Gastrocnemius medialis (tissue), 4 donors: ENCODE data around the gene ZNF860.

ENCODE experiments used
- CTCF ChIP-seq, 5 experiments: fragments of 450-650 bp in 3 of 5; fragments of 200-600 bp in 2 of 5; sonication (generic) in 2 of 5; IDR thresholded peaks in 4 of 5; conservative IDR thresholded peaks in 1 of 5; 1 replicate in 4 of 5; 2 replicates in 1 of 5; pipeline ENCODE4 v1.5.1; 2016 to 2019; ENCODE audit warnings: antibody characterized with exemption in 5 of 5, mild to moderate bottlenecking in 3 of 5, moderate library complexity in 3 of 5
- POLR2A ChIP-seq, 2 donors: fragments of 450-650 bp; IDR thresholded peaks; one replicate each; pipeline ENCODE4 v1.6.1; 2017; ENCODE audit warnings: antibody characterized with exemption in 2 of 2, mild to moderate bottlenecking in 2 of 2, moderate library complexity in 2 of 2

- TF ChIP-seq CTCF (IDR thresholded peaks at IDR 0.05 in 4 of 5, conservative IDR thresholded peaks at IDR 0.05 in 1 of 5) (no peak), POLR2A (IDR thresholded peaks at IDR 0.05) (no peak)
Measured at GRCh38 chr3:31979001-31979697, 2.4 kb upstream of the ZNF860 start.
